Activated CD4-positive, CD25-positive, alpha-beta regulatory T cell treated with anti-CD3 and anti-CD28 coated beads, Interleukin-2, amount 50 U/mL, for 72 hours (primary cell): ENCODE measurements around the gene SLC16A7.

Experiments used
- DNase-seq: peaks from one replicate; pipeline ENCODE4 v3.0.0; 2021

Gene SLC16A7

GRCh38 chr12:59672273-59672672, 76.4 kb downstream of the SLC16A7 start:
- DNase-seq: no peak

GRCh38 chr12:59675461-59675860, 79.6 kb downstream of the SLC16A7 start:
- no peak for DNase-seq

GRCh38 chr12:59677857-59678256, 82.0 kb downstream of the SLC16A7 start:
- DNase-seq: no peak

GRCh38 chr12:59678759-59679411, 83.1 kb downstream of the SLC16A7 start:
- DNase-seq: no peak

GRCh38 chr12:59689776-59690175, 93.9 kb downstream of the SLC16A7 start:
- no peak for DNase-seq

- DNase-seq: no peak
Measured at GRCh38 chr12:59695379-59695778, 99.5 kb downstream of the SLC16A7 start.

- no peak for DNase-seq
Measured at GRCh38 chr12:59698600-59698999, 102.8 kb downstream of the SLC16A7 start.

- DNase-seq: no peak
Measured at GRCh38 chr12:59699421-59700152, 103.8 kb downstream of the SLC16A7 start.

- no peak for DNase-seq
Measured at GRCh38 chr12:59700153-59700450, 104.3 kb downstream of the SLC16A7 start.

GRCh38 chr12:59708064-59708463, 112.2 kb downstream of the SLC16A7 start:
- no peak for DNase-seq

- no peak for DNase-seq
Measured at GRCh38 chr12:59708484-59708883, 112.7 kb downstream of the SLC16A7 start.

- DNase-seq: no peak
Measured at GRCh38 chr12:59710004-59710628, 114.3 kb downstream of the SLC16A7 start.

GRCh38 chr12:59710964-59711363, 115.1 kb downstream of the SLC16A7 start:
- DNase-seq: no peak

- DNase-seq: no peak
Measured at GRCh38 chr12:59715434-59715833, 119.6 kb downstream of the SLC16A7 start.

GRCh38 chr12:59716043-59716442, 120.2 kb downstream of the SLC16A7 start:
- DNase-seq: no peak

GRCh38 chr12:59717436-59717835, 121.6 kb downstream of the SLC16A7 start:
- no peak for DNase-seq

GRCh38 chr12:59719701-59720100, 123.9 kb downstream of the SLC16A7 start:
- DNase-seq: no peak

GRCh38 chr12:59723520-59723919, 127.7 kb downstream of the SLC16A7 start:
- no peak for DNase-seq

- no peak for DNase-seq
Measured at GRCh38 chr12:59724011-59724695, 128.3 kb downstream of the SLC16A7 start.

- DNase-seq: no peak
Measured at GRCh38 chr12:59733200-59733599, 137.4 kb downstream of the SLC16A7 start.

- no peak for DNase-seq
Measured at GRCh38 chr12:59734371-59734770, 138.5 kb downstream of the SLC16A7 start.

- no peak for DNase-seq
Measured at GRCh38 chr12:59735231-59735630, 139.4 kb downstream of the SLC16A7 start.

- DNase-seq: no peak
Measured at GRCh38 chr12:59736359-59736758, 140.5 kb downstream of the SLC16A7 start.

GRCh38 chr12:59736786-59737185, 141.0 kb downstream of the SLC16A7 start:
- DNase-seq: no peak
